ENCODE results near the gene TRPM2.

GRCh38 chr21:44418876-44419230 is 65.4 kb downstream of the TRPM2 start:
- TF ChIP-seq CTCF (IDR thresholded peaks at IDR 0.05), result no peak
- TF ChIP-seq POLR2AphosphoS5 (IDR thresholded peaks at IDR 0.05; ENCODE audit: low read depth, low read length), result no peak
- no peak for TF ChIP-seq SIN3A (IDR thresholded peaks at IDR 0.05; ENCODE audit: borderline replicate concordance, insufficient read depth, low read depth, low read length)
- no peak for TF ChIP-seq TCF7L2 (IDR thresholded peaks at IDR 0.05; ENCODE audit: low read depth, low read length)
- no peak for TF ChIP-seq REST (IDR thresholded peaks at IDR 0.05; ENCODE audit: insufficient read depth in 1 of 2, low read depth in 2 of 2, low read length in 1 of 2)
